IPS-11a (cell line): ENCODE data around the gene MRGPRX1.
"Not testable (repeated sequence)": the region's sequence is repeated elsewhere in the genome, so short reads cannot be mapped to it uniquely, and the experiment has no call there.

Experiments
- H3K4me3 ChIP-seq: one replicate; pipeline ENCODE4 v1.5.1; 2013; ENCODE audit warnings: low read depth, low read length, control low read depth

MRGPRX1 gene

DNA sequence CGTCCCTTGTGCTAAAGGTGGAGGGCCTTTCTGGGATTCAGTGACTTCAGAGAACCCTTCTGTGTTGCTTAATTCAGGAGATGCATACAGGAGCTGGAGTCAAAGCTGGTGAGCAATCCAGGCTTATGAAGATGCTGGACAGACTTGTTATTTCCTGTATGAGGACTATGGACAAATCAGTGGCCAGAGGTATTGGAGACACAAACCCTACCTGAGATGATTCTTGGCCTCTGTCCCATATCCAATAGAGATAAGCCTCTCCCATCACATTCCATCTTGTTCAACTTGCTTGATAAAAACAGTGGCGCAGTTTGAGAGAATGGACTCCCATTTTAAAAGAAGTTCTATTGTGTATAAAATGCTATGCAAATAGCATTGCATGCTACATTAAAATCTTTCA, at the start of gene MRGPRX1:
MRGPRX1 (minus strand) TSS at position 101 of the 400 bp plus-strand sequence. CDS start 4,630 bp downstream, outside the sequence.
- no peak within 1 kb of the TSS for H3K4me3 ChIP-seq

DNA sequence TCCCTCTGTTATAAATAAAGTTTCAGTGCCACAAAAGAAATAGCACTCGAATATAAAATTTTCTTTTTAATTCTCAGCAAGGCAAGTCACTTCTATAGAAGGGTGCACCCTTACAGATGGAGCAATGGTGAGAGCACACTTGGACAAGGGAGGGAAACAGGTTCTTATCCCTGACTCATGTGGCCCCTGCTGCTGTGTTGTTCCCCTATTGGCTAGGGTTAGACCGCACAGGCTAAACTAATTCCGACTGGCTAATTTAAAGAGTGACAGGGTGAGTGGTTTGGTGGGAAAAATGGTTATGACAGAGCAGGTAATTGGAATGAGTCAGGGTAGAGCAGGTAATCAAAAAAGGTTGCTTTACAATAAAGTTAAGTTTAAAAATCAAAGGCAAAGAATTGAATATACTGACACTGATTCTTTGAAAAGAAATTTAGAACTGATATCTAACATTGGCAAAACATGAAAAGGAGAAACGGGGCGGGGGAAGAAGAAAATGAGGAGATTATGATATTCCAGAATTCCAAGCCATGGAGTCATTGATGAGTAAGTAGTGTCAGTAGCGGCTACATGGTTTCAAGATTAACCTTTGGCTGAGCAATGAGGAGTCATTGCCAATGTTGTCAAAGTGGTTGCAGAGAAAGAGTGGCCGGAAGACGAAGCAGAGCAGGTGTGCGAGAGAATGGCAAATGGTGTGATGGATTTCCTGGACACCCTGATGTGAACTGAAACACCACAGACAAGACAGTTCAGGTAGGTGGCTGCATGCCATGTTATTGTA, 48.4 kb upstream of the MRGPRX1 start:
- H3K4me3 ChIP-seq = no peak overlapping the region

DNA sequence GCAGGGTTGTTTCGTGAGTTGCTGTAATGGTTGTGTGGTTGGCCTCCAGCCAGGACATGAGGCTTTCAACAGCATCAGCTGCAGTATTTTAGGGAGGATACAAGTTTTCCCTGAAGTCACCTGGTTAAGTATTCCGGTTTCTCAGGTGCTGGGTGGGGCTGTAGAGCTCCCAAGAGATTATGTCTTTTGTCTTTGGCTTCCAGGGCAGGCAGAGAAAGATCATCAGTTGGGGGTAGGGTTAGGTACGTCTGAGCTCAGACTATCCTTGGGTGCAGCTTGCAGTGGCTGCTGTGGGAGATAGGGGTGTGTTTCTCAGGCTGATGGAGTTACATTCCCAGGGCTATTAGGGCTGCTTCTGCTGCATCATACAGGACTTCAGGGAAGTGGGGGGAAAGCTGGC, 47.5 kb upstream of the MRGPRX1 start:
- no peak overlapping the region for H3K4me3 ChIP-seq

DNA sequence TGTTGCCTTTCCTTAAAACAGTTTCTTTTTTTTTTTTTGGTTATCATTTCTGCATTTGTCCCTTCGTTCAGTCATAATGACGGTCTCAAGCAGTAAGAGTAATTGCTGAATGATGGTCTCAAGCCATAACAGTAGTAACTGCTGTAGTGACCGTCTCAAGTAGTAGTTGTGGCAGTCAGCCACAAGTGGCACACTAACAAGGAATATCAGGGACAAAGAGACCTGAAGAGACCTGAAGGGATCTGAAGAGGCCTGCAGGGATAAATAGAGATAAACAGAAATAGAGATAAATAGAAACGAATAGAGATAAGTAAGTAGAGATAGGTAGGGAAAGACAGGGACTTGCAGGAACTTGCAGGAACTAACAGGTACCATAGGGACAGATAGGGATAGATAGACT, 42.7 kb upstream of the MRGPRX1 start:
- H3K4me3 ChIP-seq = no peak overlapping the region

GRCh38 chr11:18974192-18974591, 35.0 kb upstream of the MRGPRX1 start:
- no peak overlapping the region for H3K4me3 ChIP-seq

DNA sequence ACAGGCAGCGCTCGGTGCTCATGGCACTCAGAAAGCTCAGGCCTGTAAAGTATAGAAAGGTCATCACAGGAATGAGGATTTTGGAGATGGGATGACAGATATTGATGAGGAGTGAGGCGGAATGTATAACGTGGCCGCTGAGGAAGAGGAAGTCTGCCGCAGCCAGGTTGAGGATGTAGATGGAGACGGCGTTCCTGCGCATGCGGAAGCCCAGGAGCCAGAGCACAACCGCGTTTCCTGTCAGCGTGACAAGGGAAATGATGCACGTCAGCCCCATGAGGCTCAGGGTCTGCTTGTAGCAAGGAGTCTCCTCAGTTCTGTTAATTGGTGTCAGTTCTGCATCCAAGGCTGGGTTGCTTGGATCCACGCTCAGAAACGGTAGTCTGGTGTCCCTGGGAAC, 33.1 kb upstream of the MRGPRX1 start:
- H3K4me3 ChIP-seq = no peak overlapping the region

DNA sequence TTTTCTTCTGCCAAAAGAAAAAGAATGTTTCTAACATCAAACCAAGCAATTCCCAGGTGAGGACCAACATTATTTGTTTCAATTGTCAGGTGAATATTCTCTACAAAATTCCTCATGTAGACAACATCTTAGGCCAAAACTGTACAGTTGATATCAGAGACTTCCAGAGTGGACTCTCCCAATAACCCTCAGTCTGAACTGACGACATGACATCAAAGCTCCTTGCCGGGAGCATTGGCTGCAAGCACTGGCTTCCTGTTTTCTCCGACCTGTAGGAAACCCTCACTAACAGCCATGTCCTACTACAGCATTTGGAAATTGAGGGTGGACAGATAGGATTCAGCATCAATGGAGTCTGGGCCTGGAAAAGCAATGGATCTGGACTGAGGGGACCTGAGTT, 30.5 kb upstream of the MRGPRX1 start:
- H3K4me3 ChIP-seq = no peak overlapping the region

DNA sequence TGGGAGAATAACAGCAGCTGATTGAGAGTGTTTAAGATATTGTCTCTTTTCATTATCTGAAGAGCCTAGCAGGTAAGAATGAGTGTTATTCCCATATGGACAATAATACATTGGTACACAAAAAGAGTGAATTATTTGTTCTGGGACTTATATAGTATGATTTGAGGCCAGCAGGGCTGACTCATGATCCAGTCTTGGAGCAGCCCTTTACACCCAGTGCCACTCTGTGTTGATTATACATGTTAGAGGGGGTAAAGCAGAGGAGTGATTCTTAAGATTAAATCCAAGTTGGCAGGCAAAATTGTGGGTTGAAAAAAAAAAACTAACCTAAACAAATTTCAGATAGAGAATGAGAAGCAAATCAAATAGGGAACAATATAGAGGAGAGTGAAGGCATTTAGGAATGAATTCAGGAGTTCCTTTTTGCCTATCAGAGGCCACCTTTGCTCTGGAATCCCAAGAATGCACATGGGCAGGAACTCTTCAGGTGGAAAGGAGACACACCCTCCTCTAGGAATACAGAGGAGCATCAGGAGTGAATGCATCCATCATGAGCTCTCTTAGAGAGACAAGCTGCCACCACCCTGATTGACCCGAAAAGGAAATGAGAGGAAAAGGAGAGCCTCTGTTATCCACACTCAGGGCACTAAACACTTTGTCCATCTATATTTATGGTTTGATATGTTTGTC, 19.2 kb upstream of the MRGPRX1 start:
- no peak overlapping the region for H3K4me3 ChIP-seq

- H3K4me3 ChIP-seq = no peak overlapping the region
Measured at GRCh38 chr11:18956630-18957029, 17.4 kb upstream of the MRGPRX1 start.

- no peak overlapping the region for H3K4me3 ChIP-seq
Measured at GRCh38 chr11:18936002-18936673, 3.1 kb downstream of the MRGPRX1 start.

- H3K4me3 ChIP-seq = no peak overlapping the region
Measured at GRCh38 chr11:18934195-18934814, 4.9 kb downstream of the MRGPRX1 start.

GRCh38 chr11:18927550-18928322, 11.5 kb downstream of the MRGPRX1 start:
- H3K4me3 ChIP-seq = no peak overlapping the region

GRCh38 chr11:18925426-18925825, 13.8 kb downstream of the MRGPRX1 start:
- H3K4me3 ChIP-seq = not testable (repeated sequence)

GRCh38 chr11:18912883-18913282, 26.3 kb downstream of the MRGPRX1 start:
- no peak overlapping the region for H3K4me3 ChIP-seq

DNA sequence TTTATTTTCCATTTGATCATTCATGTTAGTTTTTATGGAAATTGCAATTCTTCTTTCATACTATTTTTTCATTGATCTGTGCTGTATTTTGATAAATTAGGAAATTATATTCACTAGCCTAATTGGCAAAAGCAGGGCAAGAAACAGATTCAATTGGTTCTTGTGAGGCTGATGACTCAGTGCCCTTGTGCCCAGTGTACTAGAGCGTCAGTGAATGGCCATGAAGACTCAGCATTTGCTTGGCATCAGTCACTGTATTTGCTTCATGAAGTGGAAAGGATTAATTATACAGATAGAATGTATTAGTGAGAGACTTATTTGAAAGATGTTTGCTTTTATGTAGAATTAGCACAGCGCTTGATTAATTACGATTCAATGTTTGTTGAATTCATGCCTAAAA, 31.8 kb downstream of the MRGPRX1 start:
- no peak overlapping the region for H3K4me3 ChIP-seq

GRCh38 chr11:18900637-18901036, 38.6 kb downstream of the MRGPRX1 start:
- not testable (repeated sequence) for H3K4me3 ChIP-seq

- H3K4me3 ChIP-seq = not testable (repeated sequence)
Measured at GRCh38 chr11:18900151-18900611, 39.0 kb downstream of the MRGPRX1 start.

- not testable (repeated sequence) for H3K4me3 ChIP-seq
Measured at GRCh38 chr11:18891712-18892111, 47.5 kb downstream of the MRGPRX1 start.

DNA sequence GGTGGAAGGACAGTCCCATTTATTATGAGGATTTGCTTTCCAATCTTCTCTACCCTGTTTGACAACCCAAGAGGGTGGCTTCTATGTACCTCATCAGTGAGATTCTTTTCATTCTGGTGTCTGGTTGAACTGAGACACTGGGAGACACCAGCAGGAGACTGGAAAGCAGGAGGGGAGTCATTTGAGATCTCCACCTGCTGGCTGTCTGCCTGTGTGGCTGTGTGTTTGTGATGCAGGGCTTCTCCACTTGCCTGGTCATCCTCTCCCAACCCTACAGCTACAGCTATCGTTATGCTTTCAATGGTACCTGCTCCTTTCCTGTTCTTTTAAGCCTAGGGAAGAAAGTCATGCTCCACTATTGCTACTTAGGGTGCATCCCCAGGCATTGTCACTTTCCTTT, 48.6 kb downstream of the MRGPRX1 start:
- no peak overlapping the region for H3K4me3 ChIP-seq
